Prostate gland (tissue), 2 donors: ENCODE measurements around the gene DUS2.

Experiments used
- CTCF ChIP-seq, 4 experiments: fragments of 200-600 bp in 2 of 4; fragments of 450-650 bp in 2 of 4; sonication (generic) in 2 of 4; IDR thresholded peaks; 1 replicate in 3 of 4; 2 replicates in 1 of 4; pipeline ENCODE4 v1.5.1; 2016 to 2019; ENCODE audit warnings: antibody characterized with exemption in 4 of 4, mild to moderate bottlenecking in 2 of 4, moderate library complexity in 2 of 4
- POLR2AphosphoS5 ChIP-seq: sonication (generic); formaldehyde crosslinking; IDR thresholded peaks from one replicate; pipeline ENCODE4 v1.6.1; 2017; ENCODE audit warnings: antibody characterized with exemption

DNA sequence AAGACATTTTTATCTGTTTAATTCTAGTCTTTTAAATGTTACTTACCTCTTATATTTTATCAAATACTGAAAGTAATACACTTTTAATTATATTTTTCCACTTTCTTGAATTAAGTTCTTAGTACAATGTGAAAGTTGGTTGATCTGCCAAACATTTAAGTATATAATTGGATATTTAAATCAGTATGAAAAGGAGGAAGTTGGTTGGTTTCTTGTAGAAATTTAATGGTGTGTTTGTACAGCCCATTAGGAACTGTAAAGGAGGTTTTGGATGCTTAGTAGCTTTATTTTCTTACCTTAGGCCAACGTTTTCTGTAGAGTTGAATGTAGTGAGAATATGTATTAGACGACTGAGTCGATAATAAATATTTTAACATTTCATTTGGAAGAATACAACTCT, 67.4 kb downstream of the DUS2 start:
- TF ChIP-seq CTCF (IDR thresholded peaks at IDR 0.05) (no peak), POLR2AphosphoS5 (no peak)
